Measurements from ENCODE around the gene C19orf67.

C19orf67 gene

DNA sequence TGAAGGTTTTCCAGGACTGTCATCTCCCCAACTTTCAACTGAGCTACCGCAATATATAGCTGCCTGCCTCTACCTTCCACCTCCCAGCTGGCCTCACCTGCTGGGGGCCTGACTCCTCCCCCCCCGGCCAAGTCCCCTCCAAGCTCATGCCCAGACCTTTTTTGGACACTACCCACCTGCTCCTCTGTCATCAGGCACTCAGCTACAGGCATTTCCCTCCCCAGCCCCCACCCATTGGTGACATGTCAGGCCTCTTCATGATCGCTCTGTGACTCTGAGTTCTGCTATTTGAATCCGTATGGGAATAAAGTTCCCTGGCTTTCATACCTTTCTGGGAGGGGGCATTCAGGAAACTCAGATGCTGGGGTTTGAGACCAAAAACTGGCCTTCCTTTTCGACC is 30.2 kb upstream of the C19orf67 start:
- Histone ChIP-seq H3K9me3 (ENCODE audit: insufficient read depth, low read length) (no peaks in the 10 kb centered on the region), H4K20me1 (ENCODE audit: insufficient read depth, low read length) (no peaks in the 10 kb centered on the region), H3K27ac (ENCODE audit: low read length) (no peak overlapping the region), H3K4me1 (ENCODE audit: low read length) (peaks cover 34% of the 10 kb centered on the region), H3K4me3 (ENCODE audit: low read length) (no peak overlapping the region), H3K4me2 (ENCODE audit: low read length) (no peak overlapping the region), H3K79me2 (ENCODE audit: low read length) (peaks cover 10% of the 10 kb centered on the region), H3K9ac (ENCODE audit: low read length) (no peak overlapping the region), H3K27me3 (ENCODE audit: low read depth, low read length) (no peaks in the 10 kb centered on the region), H2AFZ (ENCODE audit: low read depth, low read length) (no peak overlapping the region), H3K36me3 (replicated peaks; ENCODE audit: low read depth, low read length) (peaks cover 2% of the 10 kb centered on the region)
- TF ChIP-seq EZH2phosphoT487 (IDR thresholded peaks at IDR 0.05; ENCODE audit: low read depth), result no peak
- TF ChIP-seq, protein P1, sequence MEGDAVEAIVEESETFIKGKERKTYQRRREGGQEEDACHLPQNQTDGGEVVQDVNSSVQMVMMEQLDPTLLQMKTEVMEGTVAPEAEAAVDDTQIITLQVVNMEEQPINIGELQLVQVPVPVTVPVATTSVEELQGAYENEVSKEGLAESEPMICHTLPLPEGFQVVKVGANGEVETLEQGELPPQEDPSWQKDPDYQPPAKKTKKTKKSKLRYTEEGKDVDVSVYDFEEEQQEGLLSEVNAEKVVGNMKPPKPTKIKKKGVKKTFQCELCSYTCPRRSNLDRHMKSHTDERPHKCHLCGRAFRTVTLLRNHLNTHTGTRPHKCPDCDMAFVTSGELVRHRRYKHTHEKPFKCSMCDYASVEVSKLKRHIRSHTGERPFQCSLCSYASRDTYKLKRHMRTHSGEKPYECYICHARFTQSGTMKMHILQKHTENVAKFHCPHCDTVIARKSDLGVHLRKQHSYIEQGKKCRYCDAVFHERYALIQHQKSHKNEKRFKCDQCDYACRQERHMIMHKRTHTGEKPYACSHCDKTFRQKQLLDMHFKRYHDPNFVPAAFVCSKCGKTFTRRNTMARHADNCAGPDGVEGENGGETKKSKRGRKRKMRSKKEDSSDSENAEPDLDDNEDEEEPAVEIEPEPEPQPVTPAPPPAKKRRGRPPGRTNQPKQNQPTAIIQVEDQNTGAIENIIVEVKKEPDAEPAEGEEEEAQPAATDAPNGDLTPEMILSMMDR (IDR thresholded peaks at IDR 0.05; ENCODE audit: low read depth, low read length), result no peak

DNA sequence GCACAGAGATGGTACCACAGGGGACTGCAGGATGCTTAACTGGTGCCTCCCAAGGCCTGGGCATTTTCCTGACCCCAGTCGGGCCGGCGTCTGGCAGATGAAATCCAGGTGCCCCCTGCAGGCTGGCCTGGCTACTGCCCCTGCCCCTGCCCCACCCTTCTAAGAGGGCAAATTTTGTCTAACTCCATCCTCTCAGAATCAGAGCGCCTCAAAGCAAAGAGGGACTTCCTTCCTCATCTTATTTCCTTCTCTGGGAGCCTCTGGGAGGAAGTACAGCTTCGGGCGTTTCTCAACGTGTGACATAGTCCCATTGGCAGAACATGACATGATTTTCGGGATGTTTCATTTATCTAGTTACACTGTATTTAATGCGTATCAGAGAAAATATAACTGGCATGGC is 29.3 kb upstream of the C19orf67 start:
- Histone ChIP-seq H3K27ac (ENCODE audit: low read length) (no peak overlapping the region), H3K9ac (ENCODE audit: low read length) (peak overlapping the region; percentile 78; the same call in 1 of the 2 replicates), H3K36me3 (replicated peaks; ENCODE audit: low read depth, low read length) (peaks cover under 1% of the 10 kb centered on the region), H3K4me3 (ENCODE audit: low read length) (peak overlapping the region; percentile 88), H4K20me1 (ENCODE audit: insufficient read depth, low read length) (no peaks in the 10 kb centered on the region), H3K79me2 (ENCODE audit: low read length) (peaks cover 10% of the 10 kb centered on the region), H3K4me1 (ENCODE audit: low read length) (peaks cover 34% of the 10 kb centered on the region), H3K4me2 (ENCODE audit: low read length) (peak overlapping the region; percentile 87), H3K9me3 (ENCODE audit: insufficient read depth, low read length) (no peaks in the 10 kb centered on the region), H3K27me3 (ENCODE audit: low read depth, low read length) (no peaks in the 10 kb centered on the region), H2AFZ (ENCODE audit: low read depth, low read length) (0 out of 2 replicates have a peak overlapping the region, but pooled peaks have one; percentile 16)
- no peak for TF ChIP-seq EZH2phosphoT487 (IDR thresholded peaks at IDR 0.05; ENCODE audit: low read depth)
- TF ChIP-seq, protein P1 (IDR thresholded peaks at IDR 0.05; ENCODE audit: low read depth, low read length), result peak; percentile 72

DNA sequence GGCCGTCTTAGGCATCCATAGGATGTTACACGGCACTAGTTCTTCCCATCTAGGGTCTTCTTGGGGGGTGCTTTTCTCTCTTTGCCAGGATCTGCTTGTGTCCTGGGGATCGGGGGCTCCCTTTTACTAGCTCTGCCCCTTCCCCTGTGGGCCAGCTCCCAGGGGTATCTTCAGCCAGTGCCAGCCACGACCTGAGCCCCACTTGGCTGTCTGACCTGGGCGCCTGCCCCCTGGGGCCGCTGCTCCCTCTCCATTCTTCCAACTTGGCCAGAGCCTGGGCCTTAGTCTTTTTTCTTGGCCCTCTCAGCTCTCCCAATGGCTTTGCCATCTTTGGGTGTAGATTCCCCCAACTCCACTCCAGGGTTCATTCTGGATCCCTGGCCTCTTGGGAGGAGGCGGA is 28.9 kb upstream of the C19orf67 start:
- H3K4me1 ChIP-seq (ENCODE audit: low read length), result peaks cover 34% of the 10 kb centered on the region
- H4K20me1 ChIP-seq (ENCODE audit: insufficient read depth, low read length), result no peaks in the 10 kb centered on the region
- no peaks in the 10 kb centered on the region for H3K27me3 ChIP-seq (ENCODE audit: low read depth, low read length)
- H3K9ac ChIP-seq (ENCODE audit: low read length), result peak overlapping the region; percentile 78
- H3K4me2 ChIP-seq (ENCODE audit: low read length), result peak overlapping the region; percentile 87
- H3K27ac ChIP-seq (ENCODE audit: low read length), result no peak overlapping the region; the same call in 1 of the 2 replicates
- H3K79me2 ChIP-seq (ENCODE audit: low read length), result peaks cover 10% of the 10 kb centered on the region
- H3K9me3 ChIP-seq (ENCODE audit: insufficient read depth, low read length), result no peaks in the 10 kb centered on the region
- H2AFZ ChIP-seq (ENCODE audit: low read depth, low read length), result peak overlapping the region; percentile 16; the same call in 1 of the 2 replicates
- no peaks in the 10 kb centered on the region for H3K36me3 ChIP-seq (replicated peaks; ENCODE audit: low read depth, low read length)
- peak overlapping the region; percentile 88 for H3K4me3 ChIP-seq (ENCODE audit: low read length)
- no peak for TF ChIP-seq EZH2phosphoT487 (IDR thresholded peaks at IDR 0.05; ENCODE audit: low read depth)
- TF ChIP-seq, protein P1 (IDR thresholded peaks at IDR 0.05; ENCODE audit: low read depth, low read length), result no peak

DNA sequence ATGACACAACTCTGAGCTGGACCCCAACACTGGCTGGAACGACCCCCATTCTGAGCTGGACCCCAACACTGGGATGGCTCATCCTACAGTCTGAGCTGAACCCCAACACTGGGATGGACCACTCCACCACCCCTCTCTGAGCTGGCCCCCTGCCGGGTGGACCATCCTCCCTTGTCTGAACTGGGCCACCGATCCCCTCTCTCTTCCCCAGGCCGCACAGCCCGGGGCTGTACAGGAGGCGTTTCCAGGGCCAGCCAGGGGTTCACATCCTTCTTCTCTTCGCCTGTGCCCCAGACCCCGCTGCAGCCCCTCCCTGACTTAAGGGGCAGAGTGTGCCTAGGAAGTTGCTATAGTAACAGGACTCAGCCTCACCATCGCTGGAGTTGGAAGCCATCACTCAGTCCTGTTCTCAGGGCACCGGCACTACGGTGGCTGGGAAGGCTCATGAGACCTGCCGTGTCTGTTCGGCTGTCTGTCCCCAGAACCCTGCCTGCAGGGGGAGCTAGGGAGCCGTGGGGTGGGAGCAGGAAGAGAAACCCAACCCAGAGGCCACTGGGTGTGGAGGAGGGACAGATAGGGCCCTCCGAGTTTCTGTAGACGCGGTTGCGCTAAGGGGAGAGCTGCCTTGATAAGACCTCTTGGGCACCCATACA is 28.3 kb upstream of the C19orf67 start:
- Histone ChIP-seq H2AFZ (ENCODE audit: low read depth, low read length) (peak overlapping the region; percentile 16; the same call in 1 of the 2 replicates), H3K9me3 (ENCODE audit: insufficient read depth, low read length) (no peaks in the 10 kb centered on the region), H3K9ac (ENCODE audit: low read length) (peak overlapping the region; percentile 78), H3K4me3 (ENCODE audit: low read length) (peak overlapping the region; percentile 88), H3K27me3 (ENCODE audit: low read depth, low read length) (no peaks in the 10 kb centered on the region), H3K79me2 (ENCODE audit: low read length) (peaks cover 10% of the 10 kb centered on the region), H3K27ac (ENCODE audit: low read length) (no peak overlapping the region), H3K4me1 (ENCODE audit: low read length) (peaks cover 34% of the 10 kb centered on the region), H3K4me2 (ENCODE audit: low read length) (peak overlapping the region; percentile 87), H3K36me3 (replicated peaks; ENCODE audit: low read depth, low read length) (no peaks in the 10 kb centered on the region), H4K20me1 (ENCODE audit: insufficient read depth, low read length) (no peaks in the 10 kb centered on the region)
- TF ChIP-seq EZH2phosphoT487 (IDR thresholded peaks at IDR 0.05; ENCODE audit: low read depth), result no peak
- TF ChIP-seq, protein P1 (IDR thresholded peaks at IDR 0.05; ENCODE audit: low read depth, low read length), result peak; percentile 79

Measured in OCI-LY3 (cell line).